Gastrocnemius medialis (tissue), 4 donors: ENCODE measurements around the gene CCDC138.

Source experiments
- CTCF ChIP-seq, 5 experiments: fragments of 450-650 bp in 3 of 5; fragments of 200-600 bp in 2 of 5; sonication (generic) in 2 of 5; IDR thresholded peaks in 4 of 5; conservative IDR thresholded peaks in 1 of 5; 1 replicate in 4 of 5; 2 replicates in 1 of 5; pipeline ENCODE4 v1.5.1; 2016 to 2019; ENCODE audit warnings: antibody characterized with exemption in 5 of 5, mild to moderate bottlenecking in 3 of 5, moderate library complexity in 3 of 5
- POLR2A ChIP-seq, 2 donors: fragments of 450-650 bp; IDR thresholded peaks; one replicate each; pipeline ENCODE4 v1.6.1; 2017; ENCODE audit warnings: antibody characterized with exemption in 2 of 2, mild to moderate bottlenecking in 2 of 2, moderate library complexity in 2 of 2

DNA sequence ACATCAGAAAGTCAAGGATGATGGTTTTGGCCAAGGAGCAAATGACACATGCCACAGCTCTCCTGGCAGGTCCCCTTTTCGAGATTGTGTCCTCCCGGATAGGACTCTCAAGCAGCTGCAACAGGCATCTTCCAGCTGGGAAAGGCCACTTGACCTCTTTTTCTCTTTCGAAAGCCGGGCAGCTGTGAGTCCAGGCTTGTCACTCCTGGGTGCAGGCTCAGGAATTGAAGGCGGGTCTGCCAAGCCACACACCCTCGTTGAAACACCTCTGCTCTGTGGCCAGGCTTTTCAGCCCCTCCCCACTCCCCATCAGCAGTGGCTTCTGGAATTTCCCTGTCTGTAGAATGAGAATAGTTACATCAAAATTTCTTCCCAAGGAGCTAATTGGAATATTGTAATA lies 98.0 kb downstream of the CCDC138 start:
- no peak for TF ChIP-seq CTCF (IDR thresholded peaks at IDR 0.05 in 4 of 5, conservative IDR thresholded peaks at IDR 0.05 in 1 of 5)
- no peak for TF ChIP-seq POLR2A (IDR thresholded peaks at IDR 0.05)
